Activated CD4-positive, alpha-beta T cell treated with anti-CD3 and anti-CD28 coated beads for 24 hours (primary cell): ENCODE data around the gene ZCCHC14.
"Not testable (repeated sequence)": the region's sequence is repeated elsewhere in the genome, so short reads cannot be mapped to it uniquely, and the experiment has no call there.

Source experiments
- DNase-seq, 2 donors: peaks; one replicate each; pipeline ENCODE4 v3.0.0-alpha.2; 2020; ENCODE audit warnings: low read depth in 2 of 2

Gene ZCCHC14

GRCh38 chr16:87481711-87482110, 11.1 kb downstream of the ZCCHC14 start:
- not testable (repeated sequence) for DNase-seq

GRCh38 chr16:87477209-87477981, 15.4 kb downstream of the ZCCHC14 start:
- not testable (repeated sequence) for DNase-seq

GRCh38 chr16:87474566-87474996, 18.2 kb downstream of the ZCCHC14 start:
- no peak for DNase-seq

GRCh38 chr16:87474017-87474416, 18.8 kb downstream of the ZCCHC14 start:
- DNase-seq = no peak

- no peak for DNase-seq
These were observed 19.9 kb downstream of the ZCCHC14 start for GRCh38 chr16:87472935-87473334.

GRCh38 chr16:87472142-87472778, 20.6 kb downstream of the ZCCHC14 start:
- DNase-seq = no peak

- no peak for DNase-seq
These were observed 21.3 kb downstream of the ZCCHC14 start for GRCh38 chr16:87471278-87472141.

- no peak for DNase-seq
These were observed 22.5 kb downstream of the ZCCHC14 start for GRCh38 chr16:87470332-87470731.

- no peak for DNase-seq
These were observed 23.7 kb downstream of the ZCCHC14 start for GRCh38 chr16:87469169-87469568.

- DNase-seq = no peak
These were observed 24.3 kb downstream of the ZCCHC14 start for GRCh38 chr16:87468550-87468949.

GRCh38 chr16:87466975-87467501, 25.8 kb downstream of the ZCCHC14 start:
- DNase-seq = no peak

GRCh38 chr16:87465879-87466278, 26.9 kb downstream of the ZCCHC14 start:
- no peak for DNase-seq

- DNase-seq = no peak
These were observed 27.5 kb downstream of the ZCCHC14 start for GRCh38 chr16:87465306-87465705.

GRCh38 chr16:87464691-87465300, 28.0 kb downstream of the ZCCHC14 start:
- no peak for DNase-seq

GRCh38 chr16:87463722-87464690, 28.8 kb downstream of the ZCCHC14 start:
- no peak for DNase-seq

GRCh38 chr16:87461466-87461991, 31.3 kb downstream of the ZCCHC14 start:
- DNase-seq = no peak

GRCh38 chr16:87460936-87461335, 31.9 kb downstream of the ZCCHC14 start:
- no peak for DNase-seq

- no peak for DNase-seq
These were observed 33.0 kb downstream of the ZCCHC14 start for GRCh38 chr16:87459833-87460232.

- DNase-seq = no peak
These were observed 33.8 kb downstream of the ZCCHC14 start for GRCh38 chr16:87459027-87459426.

- DNase-seq = no peak
These were observed 34.4 kb downstream of the ZCCHC14 start for GRCh38 chr16:87458424-87458915.
